ENCODE measurements around the gene CD14.
A peak's percentile ranks its signal among the peaks of the same experiment; 100 is the strongest.
"Not testable (repeated sequence)": the region's sequence is repeated elsewhere in the genome, so short reads cannot be mapped to it uniquely, and the experiment has no call there.

The CD14 gene

GRCh38 chr5:140633021-140633471 is at the start of gene CD14:
CD14 (minus strand) TSS chr5:140633175; CDS start chr5:140633071, 104 bp downstream.
- peak; percentile 32 for DNase-seq

GRCh38 chr5:140678993-140679392 is 46.0 kb upstream of the CD14 start:
- no peak for DNase-seq

DNA sequence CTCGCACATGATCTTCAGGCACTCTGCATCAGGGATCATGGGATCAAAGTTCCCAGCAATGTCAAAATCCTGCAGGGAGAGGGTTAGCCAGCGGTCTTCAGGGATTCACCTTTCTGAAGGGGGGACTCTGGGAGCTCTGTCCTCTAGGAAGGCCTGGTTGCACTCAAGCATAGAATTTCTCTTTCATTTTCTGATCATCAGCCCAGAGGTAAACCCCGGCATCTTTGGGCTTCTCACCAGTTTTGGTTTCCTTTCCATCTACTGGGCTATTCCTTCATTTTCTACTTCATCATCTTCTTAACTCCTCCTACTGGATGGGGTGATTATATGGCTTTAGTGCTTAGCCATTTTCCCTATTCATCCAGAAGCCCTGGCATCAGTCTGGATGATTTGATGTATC is 45.0 kb upstream of the CD14 start:
- DNase-seq = no peak

DNA sequence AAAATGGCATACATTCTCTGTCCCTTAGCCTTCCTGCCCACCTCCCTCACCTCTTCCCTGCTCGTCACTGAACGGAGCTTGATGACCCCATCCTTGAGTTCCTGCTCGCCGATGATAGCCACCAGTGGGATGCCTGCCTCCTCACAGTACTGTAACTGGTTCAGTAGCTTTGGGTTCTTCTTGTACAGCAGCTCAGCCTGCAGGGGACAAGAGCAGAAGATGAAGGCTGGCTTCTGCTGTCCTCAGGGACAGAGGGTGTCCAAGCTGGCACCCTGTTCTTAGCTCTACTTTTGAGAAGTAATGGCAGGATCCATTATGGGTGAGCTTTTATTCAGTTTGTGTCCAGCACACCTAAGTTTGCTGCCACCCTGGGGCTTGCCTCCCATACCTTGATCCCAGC is 41.7 kb upstream of the CD14 start:
- no peak for DNase-seq

DNA sequence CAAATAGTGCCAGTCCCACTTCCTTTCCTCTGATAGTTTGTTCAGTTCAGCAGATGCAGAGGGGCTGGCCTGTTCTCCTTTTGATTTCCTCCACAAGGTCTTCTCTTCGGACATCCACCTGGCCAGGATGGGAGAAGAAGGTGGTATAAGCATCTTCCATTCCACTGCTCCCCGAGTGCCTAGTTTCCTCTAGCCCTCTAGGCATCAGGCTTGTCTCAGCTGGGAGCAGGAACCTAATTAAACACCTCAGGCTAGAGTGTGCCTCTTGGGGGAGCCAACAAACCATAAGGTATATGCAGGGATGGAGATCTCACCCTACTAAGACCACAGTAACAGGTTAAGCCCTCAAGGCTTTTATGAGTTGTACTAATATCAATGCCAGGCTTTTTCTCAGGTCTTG is 41.2 kb upstream of the CD14 start:
- no peak for DNase-seq

- no peak for DNase-seq
Measured at GRCh38 chr5:140673187-140673976, 40.4 kb upstream of the CD14 start, which contains the start of gene DND1. DND1 (minus strand) TSS chr5:140673576; CDS start chr5:140673542, 34 bp downstream.

DNA sequence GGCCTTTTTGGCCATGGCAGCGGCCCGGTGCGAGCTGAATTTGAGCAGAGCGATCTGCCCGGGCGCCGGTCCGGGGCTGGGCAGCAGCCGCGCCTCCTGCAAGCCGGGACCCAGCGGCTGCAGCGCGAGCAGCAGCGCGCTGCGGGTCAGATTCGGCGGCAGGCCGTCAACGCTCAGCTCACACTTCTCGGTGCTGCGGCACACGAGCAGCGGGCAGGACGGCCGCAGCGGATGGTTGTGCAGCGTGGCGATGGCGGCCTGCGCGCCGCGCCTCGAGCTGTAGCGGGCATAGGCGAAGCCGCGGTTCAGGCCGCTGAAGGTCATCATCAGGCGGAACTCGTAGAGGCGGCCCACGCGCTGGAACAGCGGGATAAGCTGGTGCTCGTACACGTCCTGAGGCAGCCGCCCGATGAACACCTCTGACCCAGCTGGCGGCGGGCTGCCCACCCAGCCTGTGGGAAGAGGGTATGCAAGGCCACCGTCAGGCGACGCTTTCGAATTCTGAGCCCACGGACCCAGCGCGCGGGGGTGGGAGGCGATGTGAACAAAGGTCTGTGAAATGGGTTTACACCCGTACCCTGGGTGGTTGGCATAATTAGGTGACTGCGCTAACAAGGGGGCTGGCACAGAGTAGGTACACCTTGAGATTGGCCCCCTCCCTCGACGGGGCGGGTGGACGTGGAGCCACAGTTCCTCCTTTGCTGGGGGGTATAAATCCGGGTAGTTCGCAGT is 39.6 kb upstream of the CD14 start:
- DNase-seq = no peak

- DNase-seq = no peak
Measured at GRCh38 chr5:140671472-140672125, 38.6 kb upstream of the CD14 start.

- not testable (repeated sequence) for DNase-seq
Measured at GRCh38 chr5:140671035-140671434, 38.1 kb upstream of the CD14 start.

GRCh38 chr5:140664359-140665119 is 31.6 kb upstream of the CD14 start, which contains the start of gene WDR55:
WDR55 (plus strand) TSS chr5:140664904; CDS start chr5:140664913, 9 bp downstream.
- DNase-seq = peak; percentile 88

- no peak for DNase-seq
Measured at GRCh38 chr5:140664030-140664358, 31.0 kb upstream of the CD14 start.

GRCh38 chr5:140660371-140660770 is 27.4 kb upstream of the CD14 start:
- DNase-seq = not testable (repeated sequence)

GRCh38 chr5:140658870-140659269 is 25.9 kb upstream of the CD14 start:
- no peak for DNase-seq

DNA sequence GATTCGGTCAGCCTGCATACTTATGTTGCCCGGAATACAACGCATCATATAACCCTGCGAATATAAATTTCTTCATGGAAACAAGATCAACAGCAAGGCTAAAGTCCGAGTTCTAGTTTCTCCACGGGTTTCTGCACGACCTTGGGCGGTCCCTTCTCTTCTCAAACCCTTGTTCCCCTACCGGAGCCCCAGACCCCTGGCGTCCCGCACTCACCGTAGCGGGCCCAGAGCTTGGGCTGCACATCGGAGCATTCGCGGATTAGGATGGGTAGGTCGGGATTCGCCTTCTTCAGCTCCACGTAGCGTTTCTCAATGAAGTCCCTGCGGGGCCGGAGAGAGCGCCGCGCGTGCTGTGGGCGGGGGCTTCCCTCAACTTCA is 14.1 kb upstream of the CD14 start:
- DNase-seq = no peak

DNA sequence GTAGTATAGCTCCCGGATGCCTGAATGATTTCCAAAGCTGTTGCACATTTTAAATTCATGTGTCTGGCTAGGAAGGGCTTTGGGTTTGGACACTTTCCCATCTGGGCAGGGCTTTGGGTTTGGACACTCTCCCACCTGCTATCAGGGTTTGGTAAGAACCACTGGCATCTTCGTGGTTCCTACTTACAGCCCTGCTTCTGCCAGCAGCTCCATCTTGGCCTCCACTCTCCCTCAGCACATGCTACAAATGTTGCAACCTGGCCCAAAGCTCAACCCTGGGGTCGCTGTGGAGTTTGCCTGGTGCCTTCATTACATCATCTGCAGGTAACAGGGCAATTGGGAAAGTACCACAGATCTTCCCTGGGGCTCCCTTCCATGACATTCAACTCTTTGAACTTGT is 9.7 kb upstream of the CD14 start:
- DNase-seq = no peak

- no peak for DNase-seq
Measured at GRCh38 chr5:140641716-140642115, 8.7 kb upstream of the CD14 start.

GRCh38 chr5:140639148-140639981 is 6.4 kb upstream of the CD14 start, which contains the start of gene TMCO6:
TMCO6 (plus strand) TSS chr5:140639451; CDS start chr5:140639528, 77 bp downstream.
- peak; percentile 93 for DNase-seq

GRCh38 chr5:140638898-140639147 is 5.8 kb upstream of the CD14 start:
- DNase-seq = not testable (repeated sequence)

DNA sequence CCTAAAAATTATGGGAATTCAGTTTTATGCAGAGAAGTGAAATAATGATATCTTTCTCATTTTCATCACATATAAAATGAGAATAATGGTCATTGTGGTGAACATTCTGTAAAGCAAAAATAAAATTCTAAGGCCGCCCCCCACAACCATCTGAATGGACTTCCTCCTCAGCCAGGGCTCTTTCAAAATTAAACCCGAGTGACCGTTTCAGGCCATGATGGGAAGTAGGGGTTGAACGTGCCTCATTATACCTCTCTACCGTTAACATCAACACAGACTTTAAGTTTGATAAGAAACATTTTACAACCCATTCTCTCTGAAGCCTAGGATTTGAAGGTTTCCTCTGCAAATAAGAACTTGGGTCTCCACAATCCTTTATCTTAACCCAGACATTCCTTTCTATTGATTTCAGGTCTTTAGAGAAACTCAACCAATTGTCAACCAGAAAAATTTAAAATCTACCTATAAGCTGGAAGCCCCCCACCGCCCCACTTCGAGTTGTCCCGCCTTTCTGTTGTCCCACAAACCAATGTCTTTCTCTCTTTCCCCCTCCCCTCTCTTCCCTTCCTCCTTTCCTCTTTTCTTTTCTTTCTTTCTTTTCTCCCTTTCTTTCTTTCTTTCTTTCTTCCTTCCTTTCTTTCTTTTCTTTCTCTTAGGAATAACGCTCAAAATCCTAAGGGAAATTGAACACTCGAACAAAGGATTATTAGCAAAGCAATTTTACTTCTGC is 4.6 kb upstream of the CD14 start:
- peak; percentile 11 for DNase-seq

DNA sequence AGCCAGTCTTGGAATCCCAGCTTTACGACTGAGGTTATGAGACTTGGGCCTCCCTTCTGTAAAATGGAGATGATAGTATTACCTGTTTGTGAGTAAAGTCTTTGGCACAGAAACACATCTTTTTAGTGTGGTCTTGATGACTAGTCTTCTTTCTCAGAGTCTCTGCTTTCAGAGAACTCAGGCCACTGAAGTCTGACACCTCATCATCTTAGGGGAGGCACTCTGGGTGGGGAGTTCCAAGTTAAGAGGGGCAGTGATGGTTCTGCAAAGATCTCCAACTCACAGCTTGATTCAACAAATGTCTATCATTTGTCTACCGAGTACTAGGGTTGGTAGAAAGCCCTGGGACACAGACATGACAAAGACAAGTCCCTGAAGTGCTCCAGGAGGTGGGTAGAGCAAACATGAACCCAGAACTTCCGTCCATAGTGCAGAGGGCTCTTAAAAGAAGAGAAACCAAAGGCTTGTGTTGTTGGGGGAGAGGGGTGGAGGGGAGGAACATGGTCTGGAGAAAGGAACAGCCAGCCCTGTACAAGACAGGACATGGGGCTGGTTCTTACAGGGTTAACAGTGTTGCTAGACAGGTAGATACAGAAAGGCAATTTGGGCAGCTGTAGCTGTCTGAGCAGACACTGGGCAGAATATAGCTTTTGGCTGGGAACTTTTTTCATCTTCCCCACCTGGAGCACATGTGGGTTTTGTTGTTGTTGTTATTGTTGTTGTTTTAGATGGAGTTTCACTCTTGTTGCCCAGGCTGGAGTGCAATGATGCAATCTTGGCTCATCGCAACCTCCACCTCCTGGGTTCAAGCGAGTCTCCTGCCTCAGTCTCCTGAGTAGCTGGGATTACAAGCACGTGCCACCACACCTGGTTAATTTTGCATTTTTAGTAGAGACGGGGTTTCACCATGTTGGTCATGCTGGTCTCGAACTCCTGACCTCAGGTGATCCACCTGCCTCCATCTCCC is 2.6 kb upstream of the CD14 start:
- DNase-seq = no peak
